ENCODE results near the gene MCU.
"Not testable (repeated sequence)": the region's sequence is repeated elsewhere in the genome, so short reads cannot be mapped to it uniquely, and the experiment has no call there.

DNA sequence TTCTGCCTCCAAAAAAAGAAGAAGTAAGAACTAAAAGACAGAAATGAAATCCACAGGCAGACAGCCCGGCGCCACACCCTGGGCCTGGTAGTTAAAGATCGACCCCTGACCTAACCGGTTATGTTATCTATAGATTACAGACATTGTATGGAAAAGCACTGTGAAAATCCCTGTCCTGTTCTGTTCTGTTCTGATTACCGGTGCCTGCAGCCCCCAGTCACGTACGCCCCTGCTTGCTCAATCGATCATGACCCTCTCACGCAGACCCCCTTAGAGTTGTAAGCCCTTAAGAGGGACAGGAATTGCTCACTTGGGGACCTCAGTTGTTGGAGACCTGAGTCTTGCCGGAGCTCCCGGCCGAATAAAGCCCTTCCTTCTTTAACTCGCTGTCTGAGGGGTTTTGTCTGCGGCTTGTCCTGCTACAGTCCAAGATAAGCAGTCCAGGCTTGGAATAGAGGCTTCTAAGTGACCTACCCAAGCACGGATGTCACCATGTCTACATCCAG is 212.1 kb downstream of the MCU start:
- TF ChIP-seq, protein P1, sequence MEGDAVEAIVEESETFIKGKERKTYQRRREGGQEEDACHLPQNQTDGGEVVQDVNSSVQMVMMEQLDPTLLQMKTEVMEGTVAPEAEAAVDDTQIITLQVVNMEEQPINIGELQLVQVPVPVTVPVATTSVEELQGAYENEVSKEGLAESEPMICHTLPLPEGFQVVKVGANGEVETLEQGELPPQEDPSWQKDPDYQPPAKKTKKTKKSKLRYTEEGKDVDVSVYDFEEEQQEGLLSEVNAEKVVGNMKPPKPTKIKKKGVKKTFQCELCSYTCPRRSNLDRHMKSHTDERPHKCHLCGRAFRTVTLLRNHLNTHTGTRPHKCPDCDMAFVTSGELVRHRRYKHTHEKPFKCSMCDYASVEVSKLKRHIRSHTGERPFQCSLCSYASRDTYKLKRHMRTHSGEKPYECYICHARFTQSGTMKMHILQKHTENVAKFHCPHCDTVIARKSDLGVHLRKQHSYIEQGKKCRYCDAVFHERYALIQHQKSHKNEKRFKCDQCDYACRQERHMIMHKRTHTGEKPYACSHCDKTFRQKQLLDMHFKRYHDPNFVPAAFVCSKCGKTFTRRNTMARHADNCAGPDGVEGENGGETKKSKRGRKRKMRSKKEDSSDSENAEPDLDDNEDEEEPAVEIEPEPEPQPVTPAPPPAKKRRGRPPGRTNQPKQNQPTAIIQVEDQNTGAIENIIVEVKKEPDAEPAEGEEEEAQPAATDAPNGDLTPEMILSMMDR (IDR thresholded peaks at IDR 0.05), result not testable (repeated sequence)
- TF ChIP-seq POLR2A (IDR thresholded peaks at IDR 0.05; ENCODE audit: low read depth), result not testable (repeated sequence)
